Activated T-cell treated with anti-CD3 and anti-CD28 coated beads for 24 hours (primary cell): Measurements from ENCODE around the gene THRB.
"Not testable (repeated sequence)": the region's sequence is repeated elsewhere in the genome, so short reads cannot be mapped to it uniquely, and the experiment has no call there.

Source experiments
- DNase-seq: peaks from one replicate; pipeline ENCODE4 v3.0.0-alpha.2; 2020; ENCODE audit warnings: low read depth

Gene THRB

GRCh38 chr3:24447836-24448235 is 46.8 kb downstream of the THRB start:
- DNase-seq: no peak

DNA sequence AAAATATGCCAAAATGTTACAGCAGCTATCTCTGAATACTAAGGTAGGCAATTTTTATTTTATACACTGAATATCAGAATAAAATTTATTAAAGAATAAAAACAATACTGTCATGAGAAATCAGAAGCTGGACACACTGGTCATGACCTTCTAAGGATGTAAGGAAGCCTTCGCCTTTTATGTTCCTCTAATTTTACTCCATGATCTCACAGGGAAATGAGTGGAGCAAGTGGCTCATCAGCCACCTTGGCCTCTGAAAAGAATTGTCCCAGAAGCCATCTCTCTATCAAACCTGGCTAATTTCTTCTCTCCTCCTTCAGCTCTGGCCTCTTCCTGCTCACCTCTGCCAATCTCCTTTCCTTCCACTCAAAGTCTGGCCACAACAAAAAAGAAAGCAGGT is 48.6 kb downstream of the THRB start:
- DNase-seq: no peak

GRCh38 chr3:24443476-24443875 is 51.2 kb downstream of the THRB start:
- DNase-seq: no peak

DNA sequence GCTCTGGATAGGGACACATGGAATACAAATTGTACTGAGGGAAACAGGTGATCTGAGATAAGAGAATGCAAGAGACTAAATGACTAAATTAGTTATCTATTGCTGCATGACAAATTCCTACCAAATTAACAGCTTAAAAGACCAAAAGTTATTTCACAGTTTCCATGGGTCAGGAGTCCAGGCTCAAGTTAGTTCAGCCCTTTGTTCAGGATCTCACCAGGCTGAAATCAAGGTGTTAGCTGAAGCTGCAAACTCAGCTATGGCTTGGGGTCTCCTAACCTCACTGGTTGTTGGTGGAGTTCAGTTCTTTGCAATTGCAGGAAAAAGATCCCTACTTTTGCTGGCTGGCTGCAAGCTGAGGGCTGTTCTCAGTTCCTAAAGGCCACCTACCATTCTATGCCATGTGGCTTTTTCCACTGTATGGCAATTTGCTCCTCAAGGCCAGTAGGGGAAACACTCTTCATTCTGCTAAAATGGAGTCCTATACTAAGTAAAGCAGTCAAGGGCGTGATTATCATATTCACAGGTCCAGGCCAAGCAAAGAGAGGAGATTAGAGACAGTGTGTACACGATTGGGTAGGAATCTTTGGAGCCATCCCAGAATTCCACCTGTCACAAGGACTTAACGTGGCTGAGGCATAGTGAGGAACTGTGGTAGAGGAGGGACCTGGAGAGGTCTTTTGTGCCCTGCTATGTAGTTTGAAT is 53.7 kb downstream of the THRB start:
- no peak for DNase-seq

- DNase-seq: no peak
Observed at GRCh38 chr3:24439021-24439420, 55.6 kb downstream of the THRB start.

GRCh38 chr3:24437326-24437725 is 57.3 kb downstream of the THRB start:
- DNase-seq: no peak

DNA sequence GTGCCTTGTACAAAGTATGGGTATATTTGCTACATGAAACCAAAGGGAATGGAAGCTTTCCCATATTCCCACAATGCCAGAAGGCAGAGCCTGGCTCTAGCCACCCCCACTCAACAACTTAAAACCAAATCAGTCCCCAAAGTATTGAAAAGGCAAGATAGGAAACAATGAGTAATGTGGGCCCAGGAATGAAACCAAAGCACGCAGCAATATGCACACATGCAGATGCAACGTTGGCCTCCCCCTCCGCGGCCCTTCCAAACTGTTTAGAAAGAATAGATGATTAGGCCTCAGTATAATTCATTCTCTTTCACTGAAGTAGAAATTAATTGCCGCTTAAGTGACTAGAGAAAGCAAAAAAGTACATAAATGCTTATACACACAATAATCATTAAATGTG is 59.1 kb downstream of the THRB start:
- DNase-seq: no peak

GRCh38 chr3:24434651-24435050 is 60.0 kb downstream of the THRB start:
- no peak for DNase-seq

GRCh38 chr3:24433838-24434591 is 60.6 kb downstream of the THRB start:
- no peak for DNase-seq

- DNase-seq: no peak
Observed at GRCh38 chr3:24432989-24433388, 61.7 kb downstream of the THRB start.

DNA sequence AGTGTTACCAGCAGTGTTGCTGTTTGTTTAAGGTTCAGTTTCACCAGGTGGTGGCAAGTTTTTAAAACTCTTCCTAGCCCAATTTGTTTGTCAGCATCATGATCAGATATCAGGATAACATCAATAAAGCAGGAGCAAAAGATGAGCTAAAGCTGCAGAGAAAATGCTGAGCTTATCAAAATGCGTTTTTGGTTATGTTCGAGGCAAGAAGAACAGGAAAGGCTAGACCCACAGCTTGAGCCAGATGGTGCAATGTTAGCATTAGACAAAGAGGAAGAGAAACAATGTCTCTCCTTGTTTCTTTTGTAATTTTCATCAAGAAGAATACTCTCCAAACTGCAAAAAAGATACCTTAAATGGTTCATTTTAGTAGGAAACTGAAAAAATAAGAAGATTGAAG is 66.2 kb downstream of the THRB start:
- DNase-seq: no peak

DNA sequence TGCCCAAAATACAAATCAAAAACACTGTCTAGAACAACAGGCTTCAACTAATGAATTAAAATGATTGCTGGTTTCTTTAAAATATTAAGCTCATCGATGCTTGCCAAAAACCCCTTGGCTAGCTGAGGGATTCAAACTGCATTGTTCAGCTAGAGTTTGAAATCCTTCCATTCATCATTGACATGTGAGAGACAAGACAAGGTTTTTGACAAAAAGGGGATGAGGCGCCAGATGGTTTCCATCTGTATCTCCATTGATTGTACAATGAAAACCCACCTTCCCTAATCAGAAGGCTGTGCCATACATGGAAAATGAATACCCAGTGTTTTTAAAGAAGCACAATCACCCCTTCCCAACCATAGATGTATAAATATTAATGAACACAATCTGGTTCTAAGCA is 67.8 kb downstream of the THRB start:
- no peak for DNase-seq

DNA sequence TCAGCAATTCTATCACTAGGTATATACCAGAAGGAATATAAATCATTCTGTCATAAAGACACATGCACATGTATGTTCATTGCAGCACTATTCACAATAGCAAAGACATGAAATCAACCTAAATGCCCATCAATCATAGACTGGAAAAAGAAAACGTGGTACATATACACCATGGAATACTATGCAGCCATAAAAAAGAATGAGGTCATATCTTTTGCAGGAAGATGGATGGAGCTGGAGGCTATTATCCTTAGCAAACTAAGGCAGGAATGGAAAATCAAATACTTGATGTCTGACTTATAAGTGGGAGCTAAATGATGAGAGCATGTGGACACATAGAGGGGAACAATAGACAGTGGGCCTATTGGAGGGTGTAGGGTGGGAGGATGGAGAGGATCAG is 73.8 kb downstream of the THRB start:
- not testable (repeated sequence) for DNase-seq

- DNase-seq: no peak
Observed at GRCh38 chr3:24420224-24420623, 74.4 kb downstream of the THRB start.

DNA sequence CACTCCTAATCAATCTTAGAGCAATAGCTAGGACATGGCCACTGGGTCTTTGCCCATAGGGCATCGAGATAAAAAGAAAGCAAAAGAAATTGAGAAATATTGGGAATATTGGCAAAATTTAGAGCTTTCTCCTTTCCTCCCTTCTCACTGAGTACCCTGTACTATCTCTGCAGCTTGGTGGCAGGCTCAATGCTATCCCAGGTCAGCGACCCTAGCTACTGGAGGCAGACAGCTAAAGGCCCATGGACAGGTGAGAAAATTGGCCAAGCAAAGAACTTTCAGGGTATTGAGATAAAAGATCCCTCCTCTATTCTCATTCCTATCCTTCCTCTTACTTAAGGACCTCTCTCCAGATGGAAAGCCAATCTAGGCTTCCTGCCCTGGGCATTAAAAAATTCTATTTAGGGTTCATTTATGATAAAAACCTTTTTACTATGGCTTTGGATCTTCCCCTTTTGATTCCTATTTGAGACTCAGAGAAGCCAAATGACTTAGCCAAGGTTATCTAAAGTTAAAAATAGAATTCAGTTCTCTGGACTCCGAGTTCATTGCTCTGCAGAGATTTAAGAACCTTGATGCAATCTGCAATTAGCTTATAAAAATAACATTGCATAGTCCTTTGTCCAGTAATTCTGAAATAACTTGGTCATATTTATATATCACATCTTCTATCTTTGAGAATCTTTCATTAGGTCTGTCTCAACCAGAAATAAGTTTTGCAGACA is 75.4 kb downstream of the THRB start:
- no peak for DNase-seq

- no peak for DNase-seq
Observed at GRCh38 chr3:24417730-24418129, 76.9 kb downstream of the THRB start.

DNA sequence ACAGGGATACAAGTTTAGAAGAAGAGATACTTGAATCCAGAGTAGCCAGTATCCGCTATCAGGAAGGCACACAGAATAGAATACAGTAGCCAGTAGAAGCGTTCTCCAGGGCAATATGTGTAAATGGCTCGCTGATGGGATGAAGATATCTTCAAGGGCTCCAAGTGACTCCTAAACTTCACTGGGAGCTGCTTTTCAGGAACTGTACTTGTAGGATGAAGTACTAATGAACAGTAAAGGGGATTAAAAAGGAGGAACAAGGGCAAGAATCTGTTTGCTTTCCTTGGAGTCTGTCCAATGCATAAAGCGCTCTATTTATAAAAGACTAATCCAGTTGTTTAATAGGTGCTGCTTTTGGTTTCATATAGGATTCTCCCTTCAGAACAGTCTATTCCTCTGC is 78.4 kb downstream of the THRB start:
- DNase-seq: no peak

DNA sequence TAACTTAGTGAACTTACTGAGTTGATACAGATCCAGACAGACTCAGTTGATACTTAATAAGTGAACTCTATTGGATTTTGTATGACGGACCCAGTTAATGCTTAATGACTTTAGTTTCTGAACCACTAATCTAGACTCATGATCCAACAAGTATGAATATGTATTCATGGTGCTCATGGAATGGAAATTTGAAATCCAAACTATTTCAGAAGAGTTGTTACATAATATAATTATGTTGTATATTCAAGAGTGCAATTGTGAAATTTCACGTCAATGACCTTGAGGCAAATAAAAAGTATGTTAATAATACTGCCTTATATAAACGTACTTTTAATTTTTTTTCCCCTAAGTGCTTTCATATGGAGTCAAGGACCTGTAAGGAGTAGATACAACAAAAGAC is 78.8 kb downstream of the THRB start:
- no peak for DNase-seq

DNA sequence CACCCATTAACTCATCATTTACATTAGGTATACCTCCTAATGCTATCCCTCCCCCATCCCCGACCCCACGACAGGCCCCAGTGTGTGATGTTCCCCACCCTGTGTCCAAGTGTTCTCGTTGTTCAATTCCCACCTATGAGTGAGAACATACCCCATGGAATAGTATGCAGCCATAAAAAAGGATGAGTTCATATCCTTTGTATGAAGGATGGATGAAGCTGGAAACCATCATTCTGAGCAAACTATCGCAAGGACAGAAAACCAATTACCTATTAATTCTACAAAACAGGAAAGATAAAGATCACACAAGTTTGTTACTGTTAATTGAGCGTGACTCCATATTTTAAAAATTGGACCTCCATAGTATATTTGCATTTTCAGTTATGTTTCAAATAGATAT is 81.0 kb downstream of the THRB start:
- not testable (repeated sequence) for DNase-seq

DNA sequence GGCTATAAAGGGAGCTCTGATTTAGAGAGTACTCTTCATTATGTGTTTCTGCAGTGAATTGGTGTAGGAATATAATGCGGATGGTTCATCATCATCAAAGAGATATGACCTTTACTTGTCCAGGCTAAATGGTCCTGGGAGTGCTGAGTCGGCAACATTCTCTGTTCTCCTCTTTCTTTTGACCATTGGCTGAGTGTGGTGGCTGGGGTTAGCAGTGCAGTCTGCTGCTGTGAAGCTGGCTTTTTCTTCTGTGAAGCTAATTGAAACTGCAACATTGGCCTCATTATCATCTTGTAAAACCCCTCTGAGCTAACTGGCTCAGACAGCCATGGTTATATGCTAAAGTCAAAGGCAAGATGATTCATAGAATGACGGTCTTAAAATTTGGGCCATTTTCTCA is 83.8 kb downstream of the THRB start:
- DNase-seq: no peak

- DNase-seq: no peak
Observed at GRCh38 chr3:24407980-24408680, 86.5 kb downstream of the THRB start.

- no peak for DNase-seq
Observed at GRCh38 chr3:24406900-24407299, 87.8 kb downstream of the THRB start.

DNA sequence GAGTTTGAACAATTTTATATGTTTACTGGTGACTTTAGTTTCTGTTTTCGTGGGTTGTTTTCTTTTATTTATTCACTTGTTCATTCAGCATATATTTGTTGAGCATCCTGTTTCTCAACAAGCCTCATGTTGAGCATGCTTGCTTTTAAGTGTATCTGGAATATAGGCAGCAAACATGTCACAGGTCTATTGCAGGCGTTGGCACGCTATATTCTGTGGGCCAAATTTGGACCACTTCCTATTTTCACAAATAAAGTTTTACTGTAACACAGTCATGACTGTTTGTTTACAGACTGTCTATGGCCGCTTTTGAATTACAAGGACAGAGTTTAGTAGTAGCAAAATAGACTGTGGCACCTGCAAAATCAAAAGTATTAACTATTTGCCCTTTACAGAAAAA is 89.6 kb downstream of the THRB start:
- DNase-seq: no peak
